HEK293 (cell line): ENCODE measurements around the gene RALY.

Source experiments
- CTCF ChIA-PET: fragments of 350-600 bp; formaldehyde crosslinking; extraction: SDS; loops from one replicate; lab custom pipeline; 2021; ENCODE audit warnings: antibody characterized with exemption; lab: Yijun Ruan, JAX
- POLR2A ChIA-PET: fragments of 300-600 bp; formaldehyde crosslinking; extraction: SDS; loops from one replicate; lab custom pipeline; 2020; ENCODE audit warnings: antibody characterized with exemption, inconsistent platforms; lab: Yijun Ruan, JAX
- H3K27ac ChIP-seq: fragments of 200-500 bp; sonication (Bioruptor generic); 2 replicates; pipeline ENCODE4 v1.5.1; 2014; ENCODE audit warnings: low read depth, low read length, control low read depth, inconsistent platforms; ENCODE audit errors: extremely low read depth
- H3K36me3 ChIP-seq, 2 experiments: fragments of 200-500 bp in 1 of 2; sonication (Bioruptor generic) in 1 of 2; 1 replicate in 1 of 2; 2 replicates in 1 of 2; pipeline ENCODE4 v1.5.1; 2014 to 2017; ENCODE audit warnings: inconsistent platforms in 2 of 2, low read length in 2 of 2; ENCODE audit not compliant: control insufficient read depth in 2 of 2, insufficient read depth in 1 of 2
- H3K4me1 ChIP-seq: fragments of 200-500 bp; sonication (Bioruptor generic); 2 replicates; pipeline ENCODE4 v1.5.1; 2014; ENCODE audit warnings: mild to moderate bottlenecking, low read length, inconsistent platforms; ENCODE audit not compliant: control insufficient read depth, insufficient read depth
- H3K4me3 ChIP-seq: 2 replicates; pipeline ENCODE4 v1.5.1; 2011; ENCODE audit warnings: low read depth, mild to moderate bottlenecking, control low read depth, low read length, moderate library complexity
- H3K9me3 ChIP-seq: fragments of 200-500 bp; sonication (Bioruptor generic); 2 replicates; pipeline ENCODE4 v1.5.1; 2014; ENCODE audit warnings: low read depth, low read length, inconsistent platforms; ENCODE audit not compliant: control insufficient read depth, insufficient read depth
- SP7 ChIP-seq: fragments of 450-650 bp; formaldehyde crosslinking; IDR thresholded peaks from 2 replicates; pipeline ENCODE4 v1.5.1; 2016; ENCODE audit warnings: missing biosample characterization, missing genetic modification characterization
- TCF7L2 ChIP-seq: IDR thresholded peaks from 2 replicates; pipeline ENCODE4 v1.6.1; 2011; ENCODE audit warnings: low read depth, mild to moderate bottlenecking, inconsistent platforms, low read length, moderate library complexity, borderline replicate concordance
- ZBTB20 ChIP-seq: fragments of 450-650 bp; formaldehyde crosslinking; IDR thresholded peaks from 2 replicates; pipeline ENCODE4 v1.5.1; 2016; ENCODE audit warnings: missing biosample characterization, missing genetic modification characterization
- ZNF114 ChIP-seq: fragments of 450-650 bp; formaldehyde crosslinking; IDR thresholded peaks from 2 replicates; pipeline ENCODE4 v1.5.0; 2017; ENCODE audit warnings: missing biosample characterization, missing genetic modification characterization
- ZNF157 ChIP-seq: fragments of 450-650 bp; formaldehyde crosslinking; IDR thresholded peaks from 2 replicates; pipeline ENCODE4 v1.5.1; 2016; ENCODE audit warnings: missing biosample characterization, missing genetic modification characterization
- ZNF302 ChIP-seq: fragments of 450-650 bp; formaldehyde crosslinking; IDR thresholded peaks from 2 replicates; pipeline ENCODE4 v1.5.1; 2016; ENCODE audit warnings: missing biosample characterization, missing genetic modification characterization, low read depth
- ZNF394 ChIP-seq: fragments of 450-650 bp; formaldehyde crosslinking; IDR thresholded peaks from 2 replicates; pipeline ENCODE4 v1.5.1; 2016; ENCODE audit warnings: missing biosample characterization, missing genetic modification characterization, mild to moderate bottlenecking, moderate library complexity, borderline replicate concordance
- ZNF501 ChIP-seq: fragments of 450-650 bp; formaldehyde crosslinking; IDR thresholded peaks from 2 replicates; pipeline ENCODE4 v1.5.1; 2016; ENCODE audit warnings: missing biosample characterization, missing genetic modification characterization
- ZNF626 ChIP-seq: fragments of 450-650 bp; sonication (Bioruptor Pico); formaldehyde crosslinking; IDR thresholded peaks from 2 replicates; pipeline ENCODE4 v1.5.1; 2018; ENCODE audit warnings: missing biosample characterization, missing genetic modification characterization, inconsistent platforms
- TF ChIP-seq, protein P1 (sequence below): fragments of 450-650 bp; formaldehyde crosslinking; IDR thresholded peaks from 2 replicates; pipeline ENCODE4 v1.5.1; 2016; ENCODE audit warnings: missing biosample characterization, missing genetic modification characterization
- TF ChIP-seq, protein P2 (sequence below): fragments of 450-650 bp; formaldehyde crosslinking; IDR thresholded peaks from 2 replicates; pipeline ENCODE4 v1.5.1; 2016; ENCODE audit warnings: missing biosample characterization, missing genetic modification characterization
- TF ChIP-seq, protein P3 (sequence below): fragments of 450-650 bp; formaldehyde crosslinking; IDR thresholded peaks from 2 replicates; pipeline ENCODE4 v1.5.1; 2016; ENCODE audit warnings: missing biosample characterization, missing genetic modification characterization, low read depth
- TF ChIP-seq, protein P4 (sequence below): fragments of 450-650 bp; formaldehyde crosslinking; IDR thresholded peaks from 2 replicates; pipeline ENCODE4 v1.5.1; 2016; ENCODE audit warnings: missing biosample characterization, missing genetic modification characterization, borderline replicate concordance

Gene RALY

DNA sequence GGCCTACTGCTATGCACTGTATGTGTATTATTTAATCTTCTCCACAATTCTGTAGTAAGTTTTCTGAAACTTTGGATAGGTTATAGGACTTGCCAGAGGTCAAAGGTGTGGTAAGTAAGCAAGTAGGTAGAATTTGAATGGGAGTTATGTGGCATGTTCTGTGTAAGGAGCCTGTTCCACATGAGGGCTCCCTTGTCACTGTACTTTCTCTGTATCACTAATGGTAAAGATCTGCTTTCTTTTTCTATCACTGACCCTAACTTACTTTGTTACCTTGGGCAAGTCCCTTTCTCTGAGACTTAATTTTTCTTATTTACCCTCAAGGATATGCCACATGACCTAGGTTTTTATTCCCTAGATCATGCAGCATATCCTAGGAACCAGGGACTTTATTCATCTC is 68.0 kb downstream of the RALY start (continued):
- TF ChIP-seq, protein P1, sequence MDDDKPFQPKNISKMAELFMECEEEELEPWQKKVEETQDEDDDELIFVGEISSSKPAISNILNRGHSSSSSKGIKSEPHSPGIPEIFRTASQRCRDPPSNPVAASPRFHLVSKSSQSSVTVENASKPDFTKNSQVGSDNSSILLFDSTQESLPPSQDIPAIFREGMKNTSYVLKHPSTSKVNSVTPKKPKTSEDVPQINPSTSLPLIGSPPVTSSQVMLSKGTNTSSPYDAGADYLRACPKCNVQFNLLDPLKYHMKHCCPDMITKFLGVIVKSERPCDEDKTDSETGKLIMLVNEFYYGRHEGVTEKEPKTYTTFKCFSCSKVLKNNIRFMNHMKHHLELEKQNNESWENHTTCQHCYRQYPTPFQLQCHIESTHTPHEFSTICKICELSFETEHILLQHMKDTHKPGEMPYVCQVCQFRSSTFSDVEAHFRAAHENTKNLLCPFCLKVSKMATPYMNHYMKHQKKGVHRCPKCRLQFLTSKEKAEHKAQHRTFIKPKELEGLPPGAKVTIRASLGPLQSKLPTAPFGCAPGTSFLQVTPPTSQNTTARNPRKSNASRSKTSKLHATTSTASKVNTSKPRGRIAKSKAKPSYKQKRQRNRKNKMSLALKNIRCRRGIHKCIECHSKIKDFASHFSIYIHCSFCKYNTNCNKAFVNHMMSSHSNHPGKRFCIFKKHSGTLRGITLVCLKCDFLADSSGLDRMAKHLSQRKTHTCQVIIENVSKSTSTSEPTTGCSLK = no peak
- TF ChIP-seq ZNF394 (tag by site-specific recombination) = no peak
- no peak for TF ChIP-seq TCF7L2
- TF ChIP-seq ZNF626 (tag by site-specific recombination) = no peak
- no peak for TF ChIP-seq ZNF114 (tag by site-specific recombination)
- TF ChIP-seq, protein P2, sequence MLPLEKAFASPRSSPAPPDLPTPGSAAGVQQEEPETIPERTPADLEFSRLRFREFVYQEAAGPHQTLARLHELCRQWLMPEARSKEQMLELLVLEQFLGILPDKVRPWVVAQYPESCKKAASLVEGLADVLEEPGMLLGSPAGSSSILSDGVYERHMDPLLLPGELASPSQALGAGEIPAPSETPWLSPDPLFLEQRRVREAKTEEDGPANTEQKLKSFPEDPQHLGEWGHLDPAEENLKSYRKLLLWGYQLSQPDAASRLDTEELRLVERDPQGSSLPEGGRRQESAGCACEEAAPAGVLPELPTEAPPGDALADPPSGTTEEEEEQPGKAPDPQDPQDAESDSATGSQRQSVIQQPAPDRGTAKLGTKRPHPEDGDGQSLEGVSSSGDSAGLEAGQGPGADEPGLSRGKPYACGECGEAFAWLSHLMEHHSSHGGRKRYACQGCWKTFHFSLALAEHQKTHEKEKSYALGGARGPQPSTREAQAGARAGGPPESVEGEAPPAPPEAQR (tag by site-specific recombination) = no peak
- TF ChIP-seq, protein P3, sequence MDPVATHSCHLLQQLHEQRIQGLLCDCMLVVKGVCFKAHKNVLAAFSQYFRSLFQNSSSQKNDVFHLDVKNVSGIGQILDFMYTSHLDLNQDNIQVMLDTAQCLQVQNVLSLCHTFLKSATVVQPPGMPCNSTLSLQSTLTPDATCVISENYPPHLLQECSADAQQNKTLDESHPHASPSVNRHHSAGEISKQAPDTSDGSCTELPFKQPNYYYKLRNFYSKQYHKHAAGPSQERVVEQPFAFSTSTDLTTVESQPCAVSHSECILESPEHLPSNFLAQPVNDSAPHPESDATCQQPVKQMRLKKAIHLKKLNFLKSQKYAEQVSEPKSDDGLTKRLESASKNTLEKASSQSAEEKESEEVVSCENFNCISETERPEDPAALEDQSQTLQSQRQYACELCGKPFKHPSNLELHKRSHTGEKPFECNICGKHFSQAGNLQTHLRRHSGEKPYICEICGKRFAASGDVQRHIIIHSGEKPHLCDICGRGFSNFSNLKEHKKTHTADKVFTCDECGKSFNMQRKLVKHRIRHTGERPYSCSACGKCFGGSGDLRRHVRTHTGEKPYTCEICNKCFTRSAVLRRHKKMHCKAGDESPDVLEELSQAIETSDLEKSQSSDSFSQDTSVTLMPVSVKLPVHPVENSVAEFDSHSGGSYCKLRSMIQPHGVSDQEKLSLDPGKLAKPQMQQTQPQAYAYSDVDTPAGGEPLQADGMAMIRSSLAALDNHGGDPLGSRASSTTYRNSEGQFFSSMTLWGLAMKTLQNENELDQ = no peak

DNA sequence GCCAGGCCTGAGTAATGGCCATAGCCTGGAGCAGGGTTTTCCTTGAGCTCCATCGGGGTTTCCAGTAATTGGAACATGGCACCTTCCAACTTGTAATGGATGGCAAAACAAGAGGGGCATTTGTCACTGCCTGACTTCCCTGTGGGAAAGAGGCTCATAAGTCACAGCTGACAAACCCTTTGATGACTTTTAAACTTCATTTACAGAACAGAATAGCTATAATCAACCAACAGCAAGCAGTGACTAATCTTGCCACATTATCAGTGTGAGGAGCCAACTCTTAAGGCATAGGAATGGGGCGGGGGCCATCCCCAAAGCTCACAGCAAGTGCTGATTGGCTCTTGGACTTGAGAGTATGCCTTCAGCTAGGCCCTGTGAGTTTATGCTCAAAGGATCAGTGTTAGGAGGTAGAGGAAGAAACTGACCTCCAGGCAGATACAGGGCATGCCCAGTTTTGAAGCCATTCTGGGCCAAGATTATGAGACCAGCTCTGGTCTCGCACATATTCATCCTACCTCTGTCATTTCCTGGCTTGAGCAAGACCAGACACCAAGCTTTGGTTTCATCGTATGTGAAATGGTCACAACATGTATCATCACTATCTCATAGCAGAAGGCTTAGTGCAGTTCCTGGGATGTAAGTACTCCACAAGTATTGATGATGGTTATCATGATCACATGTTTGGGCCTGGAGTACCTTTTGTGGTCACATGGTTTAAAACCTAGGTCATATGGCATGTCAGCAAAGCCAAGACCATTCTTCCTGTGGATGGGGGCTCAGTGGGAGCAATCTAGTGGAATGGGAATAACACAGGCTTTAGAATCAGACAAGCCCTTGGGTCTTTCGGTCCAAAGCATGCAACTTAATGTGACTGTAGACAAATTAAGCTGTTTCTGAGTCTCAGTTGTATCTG is 69.1 kb downstream of the RALY start:
- Histone ChIP-seq H3K9me3 (no peaks in the 10 kb centered on the region), H3K27ac (no peak overlapping the region), H3K36me3 (peaks cover 0 to 14% of the 10 kb centered on the region in 2 experiments; a peak in 1 of 3 replicates), H3K4me3 (no peak overlapping the region), H3K4me1 (no peaks in the 10 kb centered on the region)
- TF ChIP-seq ZNF157 (no peak), ZNF302 (tag by site-specific recombination) (no peak), ZBTB20 (tag by site-specific recombination) (no peak), ZNF501 (tag by site-specific recombination) (no peak), SP7 (tag by site-specific recombination) (0 out of 2 replicates have a peak, but pooled peaks have one; percentile 20)
- TF ChIP-seq, protein P4, sequence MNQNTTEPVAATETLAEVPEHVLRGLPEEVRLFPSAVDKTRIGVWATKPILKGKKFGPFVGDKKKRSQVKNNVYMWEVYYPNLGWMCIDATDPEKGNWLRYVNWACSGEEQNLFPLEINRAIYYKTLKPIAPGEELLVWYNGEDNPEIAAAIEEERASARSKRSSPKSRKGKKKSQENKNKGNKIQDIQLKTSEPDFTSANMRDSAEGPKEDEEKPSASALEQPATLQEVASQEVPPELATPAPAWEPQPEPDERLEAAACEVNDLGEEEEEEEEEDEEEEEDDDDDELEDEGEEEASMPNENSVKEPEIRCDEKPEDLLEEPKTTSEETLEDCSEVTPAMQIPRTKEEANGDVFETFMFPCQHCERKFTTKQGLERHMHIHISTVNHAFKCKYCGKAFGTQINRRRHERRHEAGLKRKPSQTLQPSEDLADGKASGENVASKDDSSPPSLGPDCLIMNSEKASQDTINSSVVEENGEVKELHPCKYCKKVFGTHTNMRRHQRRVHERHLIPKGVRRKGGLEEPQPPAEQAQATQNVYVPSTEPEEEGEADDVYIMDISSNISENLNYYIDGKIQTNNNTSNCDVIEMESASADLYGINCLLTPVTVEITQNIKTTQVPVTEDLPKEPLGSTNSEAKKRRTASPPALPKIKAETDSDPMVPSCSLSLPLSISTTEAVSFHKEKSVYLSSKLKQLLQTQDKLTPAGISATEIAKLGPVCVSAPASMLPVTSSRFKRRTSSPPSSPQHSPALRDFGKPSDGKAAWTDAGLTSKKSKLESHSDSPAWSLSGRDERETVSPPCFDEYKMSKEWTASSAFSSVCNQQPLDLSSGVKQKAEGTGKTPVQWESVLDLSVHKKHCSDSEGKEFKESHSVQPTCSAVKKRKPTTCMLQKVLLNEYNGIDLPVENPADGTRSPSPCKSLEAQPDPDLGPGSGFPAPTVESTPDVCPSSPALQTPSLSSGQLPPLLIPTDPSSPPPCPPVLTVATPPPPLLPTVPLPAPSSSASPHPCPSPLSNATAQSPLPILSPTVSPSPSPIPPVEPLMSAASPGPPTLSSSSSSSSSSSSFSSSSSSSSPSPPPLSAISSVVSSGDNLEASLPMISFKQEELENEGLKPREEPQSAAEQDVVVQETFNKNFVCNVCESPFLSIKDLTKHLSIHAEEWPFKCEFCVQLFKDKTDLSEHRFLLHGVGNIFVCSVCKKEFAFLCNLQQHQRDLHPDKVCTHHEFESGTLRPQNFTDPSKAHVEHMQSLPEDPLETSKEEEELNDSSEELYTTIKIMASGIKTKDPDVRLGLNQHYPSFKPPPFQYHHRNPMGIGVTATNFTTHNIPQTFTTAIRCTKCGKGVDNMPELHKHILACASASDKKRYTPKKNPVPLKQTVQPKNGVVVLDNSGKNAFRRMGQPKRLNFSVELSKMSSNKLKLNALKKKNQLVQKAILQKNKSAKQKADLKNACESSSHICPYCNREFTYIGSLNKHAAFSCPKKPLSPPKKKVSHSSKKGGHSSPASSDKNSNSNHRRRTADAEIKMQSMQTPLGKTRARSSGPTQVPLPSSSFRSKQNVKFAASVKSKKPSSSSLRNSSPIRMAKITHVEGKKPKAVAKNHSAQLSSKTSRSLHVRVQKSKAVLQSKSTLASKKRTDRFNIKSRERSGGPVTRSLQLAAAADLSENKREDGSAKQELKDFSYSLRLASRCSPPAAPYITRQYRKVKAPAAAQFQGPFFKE (tag by site-specific recombination) = no peak
- ChIA-PET CTCF (interaction anchor here (0.6 to 2.0 kb wide), 3 partner anchors 124 to 150 kb away, joined by 3 to 7 read pairs (median 6); no protein-coding TSS in a partner anchor), POLR2A (no interaction called here)
